ACHN (cell line): Measurements from ENCODE around the gene EAF1.
A peak's percentile ranks its signal among the peaks of the same experiment; 100 is the strongest.
"Not testable (repeated sequence)": the region's sequence is repeated elsewhere in the genome, so short reads cannot be mapped to it uniquely, and the experiment has no call there.

Source experiments
- DNase-seq: peaks from one replicate; pipeline ENCODE4 v3.0.0-alpha.2; 2015
- in situ Hi-C: cut with HindIII; loops from 2 replicates; pipeline ENCODE4 v1.10.0; 2017; ENCODE audit warnings: low sequenced_read_pairs, low pct_ligation_motif_present, low pct_unique_long_range_greater_than_20kb

The EAF1 gene

DNA sequence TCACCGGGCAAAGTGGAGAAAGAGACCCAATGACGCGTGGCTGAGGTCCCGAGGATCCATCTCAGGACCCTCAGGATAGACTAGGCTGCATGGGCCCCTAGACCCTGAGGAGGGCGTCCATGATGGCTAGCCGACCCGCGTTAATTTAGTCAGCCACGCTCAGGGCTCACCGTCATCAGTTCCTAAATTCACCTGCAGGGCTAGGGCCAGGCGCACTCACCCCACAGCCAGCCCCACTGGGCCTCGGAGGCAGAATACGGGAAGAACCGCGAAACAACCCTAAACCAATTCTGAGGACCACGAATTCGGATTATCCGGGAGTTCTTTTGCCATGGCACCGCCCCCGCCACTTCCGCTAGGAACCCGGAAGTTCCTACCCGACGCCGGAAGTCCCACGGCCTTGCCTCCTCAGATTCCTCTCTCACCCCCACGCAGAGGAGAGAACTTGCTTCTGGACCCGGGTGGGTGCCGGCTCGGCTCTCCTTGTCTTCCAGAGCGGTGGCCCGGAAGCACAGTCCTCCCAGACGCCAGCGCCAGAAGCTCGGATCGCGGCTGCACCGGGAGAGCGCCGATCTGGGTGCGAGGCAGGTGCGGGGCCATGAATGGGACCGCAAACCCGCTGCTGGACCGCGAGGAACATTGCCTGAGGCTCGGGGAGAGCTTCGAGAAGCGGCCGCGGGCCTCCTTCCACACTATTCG lies at the start of gene EAF1, which contains the start of gene METTL6:
TSS of gene EAF1 (plus strand) at position 417 of the 699 bp plus-strand sequence. CDS start at position 599, 182 bp downstream.
TSS of gene METTL6 (minus strand) at position 363 of the 699 bp plus-strand sequence. CDS start 1,033 bp downstream, outside the sequence.
- in situ Hi-C loops = no loop called here
- DNase-seq = peak; percentile 76

DNA sequence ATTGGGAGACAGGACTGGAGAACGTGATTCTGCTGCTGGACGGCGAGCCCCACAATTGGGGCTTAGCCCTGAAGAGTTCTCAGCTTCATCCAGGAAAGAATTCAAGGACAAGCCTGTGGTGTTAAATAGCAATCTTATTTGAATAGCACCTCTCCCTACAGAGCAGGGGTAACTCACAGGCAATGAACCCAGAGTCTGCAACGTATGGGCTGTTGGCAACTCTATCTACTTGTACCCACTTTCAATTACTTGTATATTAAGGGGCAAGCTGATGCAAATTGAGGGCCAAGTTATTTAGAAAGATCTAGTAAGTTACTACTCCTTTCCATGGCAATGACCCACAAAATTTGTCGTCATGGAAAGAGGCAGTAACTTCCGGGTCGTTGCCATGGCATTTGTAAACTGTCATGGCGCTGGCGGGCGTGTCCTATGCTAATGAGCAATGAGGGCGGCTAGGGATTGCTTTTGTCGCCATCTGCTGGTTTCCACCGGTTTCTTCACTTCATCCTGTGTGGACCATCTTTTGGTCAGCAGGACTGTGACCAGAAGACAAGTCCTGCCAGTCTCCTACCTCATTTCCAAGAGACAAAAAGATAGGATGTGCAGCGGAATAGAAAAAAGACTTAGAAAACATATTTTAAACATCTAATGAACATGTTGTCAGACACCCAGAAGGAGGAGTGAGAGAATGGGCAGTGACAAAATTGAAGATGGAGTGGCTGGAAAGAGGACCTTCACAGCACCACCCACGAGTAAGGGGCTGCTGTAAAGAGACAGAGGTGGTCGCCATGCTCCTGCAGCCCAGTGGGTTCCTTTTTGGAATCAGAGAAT lies 49.2 kb upstream of the EAF1 start:
- in situ Hi-C loops = no loop called here

DNA sequence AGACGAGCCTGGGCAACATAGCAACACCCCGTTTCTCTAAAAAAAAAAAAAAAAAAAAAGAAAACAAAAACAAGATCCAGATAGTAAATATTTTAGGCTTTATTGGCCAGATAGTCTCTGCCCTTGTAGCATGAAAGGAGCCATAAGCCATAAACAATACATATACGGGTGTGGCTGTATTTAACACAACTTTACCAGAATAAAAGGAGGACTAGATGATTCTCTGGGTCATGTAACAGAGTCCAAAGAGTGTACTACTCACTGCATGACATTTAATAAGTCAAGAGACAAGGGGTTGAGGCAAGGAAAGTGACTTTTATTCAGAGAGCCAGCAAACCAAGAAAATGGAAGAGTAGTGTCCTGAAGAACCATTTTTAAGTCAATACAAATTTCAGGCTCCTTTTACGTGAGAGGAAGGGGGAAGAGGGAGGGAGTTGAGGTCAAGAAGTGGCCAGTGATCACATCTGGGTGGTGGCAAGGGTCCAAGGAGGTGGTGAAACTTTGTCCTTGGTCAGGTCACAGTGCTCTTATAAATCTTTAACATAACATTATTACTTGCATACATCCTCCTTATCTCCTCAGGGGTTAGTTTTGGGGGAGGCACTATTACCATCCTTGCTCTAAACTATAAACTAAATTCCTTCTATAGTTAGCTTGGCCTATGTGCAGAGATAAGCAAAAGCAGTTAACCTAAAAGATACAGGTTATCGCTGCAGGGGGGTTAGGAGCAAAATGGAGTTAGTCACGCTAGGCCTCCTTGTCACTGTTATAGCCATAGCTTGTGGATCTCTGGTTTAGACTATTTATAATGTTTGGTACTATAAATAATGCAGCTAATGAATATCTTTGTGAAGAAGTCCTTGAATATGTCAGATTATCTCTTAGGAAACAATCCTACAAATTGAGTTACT lies 46.2 kb upstream of the EAF1 start:
- DNase-seq = no peak
- in situ Hi-C loops = no loop called here

More for the DNA sequence above, 49.2 kb upstream of the EAF1 start:
- peak; percentile 87 for DNase-seq

DNA sequence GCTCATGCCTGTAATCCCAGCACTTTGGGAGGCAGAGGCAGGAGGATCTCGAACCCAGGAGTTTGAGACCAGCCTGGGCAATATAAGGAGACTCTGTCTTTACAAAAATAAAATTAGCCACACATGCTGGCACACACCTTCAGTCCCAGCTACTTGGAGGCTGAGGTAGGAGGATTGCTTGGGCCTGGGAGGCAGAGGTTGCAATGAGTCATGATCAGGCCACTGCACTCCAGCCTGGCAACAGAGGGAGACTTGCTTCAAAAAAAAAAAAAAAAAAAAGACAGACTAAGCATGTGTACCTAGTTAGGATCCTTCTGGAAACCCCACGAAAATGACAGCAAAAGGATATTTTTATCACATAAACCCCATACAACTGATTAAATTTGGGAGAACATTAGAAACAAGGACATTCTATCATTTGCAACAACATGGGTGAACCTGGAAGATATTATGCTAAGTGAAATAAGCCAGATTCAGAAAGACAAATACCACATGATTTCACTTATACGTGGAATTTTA lies 44.9 kb upstream of the EAF1 start:
- in situ Hi-C loops = no loop called here
- no peak for DNase-seq

DNA sequence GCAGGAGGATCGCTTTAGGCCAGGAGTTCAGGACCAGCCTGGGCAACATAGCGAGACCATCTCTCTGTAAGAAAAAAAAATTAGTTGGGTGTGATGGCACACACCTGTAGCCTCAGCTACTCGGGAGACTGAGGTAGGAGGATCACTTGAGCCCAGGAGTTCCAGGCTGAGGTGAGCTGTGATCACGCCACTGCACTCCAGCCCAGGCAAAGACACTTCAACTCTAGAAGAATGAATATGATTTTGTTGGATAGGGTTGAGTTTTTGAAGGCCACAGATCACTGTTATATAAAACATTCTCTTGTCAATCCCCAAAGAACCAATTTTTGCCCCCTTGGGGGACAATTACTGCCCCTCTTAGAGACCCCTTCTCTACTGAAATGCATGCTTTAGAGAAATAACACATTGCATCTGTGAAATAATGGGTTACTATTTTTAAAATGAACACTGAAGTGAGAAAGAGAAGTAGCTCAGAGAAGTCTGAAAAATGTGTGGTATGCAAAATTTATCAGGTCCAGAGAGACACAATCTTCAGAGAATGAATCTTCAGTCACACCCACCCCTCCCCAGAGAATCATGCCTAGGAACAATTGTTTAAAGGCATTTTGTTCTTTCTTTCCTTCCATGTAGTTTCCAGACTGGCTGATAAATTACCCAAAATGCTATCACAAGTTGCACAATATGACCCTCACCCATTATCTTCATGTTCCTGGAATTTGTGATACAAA lies 42.7 kb upstream of the EAF1 start:
- in situ Hi-C loops = no loop called here
- no peak for DNase-seq

DNA sequence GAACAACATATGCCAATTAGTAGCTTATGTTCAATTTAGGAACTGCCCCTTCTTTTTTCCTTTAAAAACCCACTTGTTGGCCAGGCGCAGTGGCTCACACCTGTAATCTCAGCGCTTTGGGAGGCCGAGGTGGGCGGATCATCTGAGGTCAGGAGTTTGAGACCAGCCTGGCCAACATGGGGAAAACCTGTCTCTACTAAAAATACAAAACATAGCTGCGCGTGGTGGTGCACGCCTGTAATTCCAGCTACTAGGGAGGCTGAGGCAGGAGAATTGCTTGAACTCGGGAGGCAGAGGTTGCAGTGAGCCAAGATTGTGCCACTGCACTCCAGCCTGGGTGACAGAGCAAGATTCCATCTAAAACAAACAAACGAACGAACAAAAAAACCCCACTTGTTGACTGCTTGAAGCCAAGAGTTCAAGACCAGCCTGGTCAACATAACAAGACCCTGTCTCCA lies 42.1 kb upstream of the EAF1 start:
- DNase-seq, in situ Hi-C loops: not testable (repeated sequence)

DNA sequence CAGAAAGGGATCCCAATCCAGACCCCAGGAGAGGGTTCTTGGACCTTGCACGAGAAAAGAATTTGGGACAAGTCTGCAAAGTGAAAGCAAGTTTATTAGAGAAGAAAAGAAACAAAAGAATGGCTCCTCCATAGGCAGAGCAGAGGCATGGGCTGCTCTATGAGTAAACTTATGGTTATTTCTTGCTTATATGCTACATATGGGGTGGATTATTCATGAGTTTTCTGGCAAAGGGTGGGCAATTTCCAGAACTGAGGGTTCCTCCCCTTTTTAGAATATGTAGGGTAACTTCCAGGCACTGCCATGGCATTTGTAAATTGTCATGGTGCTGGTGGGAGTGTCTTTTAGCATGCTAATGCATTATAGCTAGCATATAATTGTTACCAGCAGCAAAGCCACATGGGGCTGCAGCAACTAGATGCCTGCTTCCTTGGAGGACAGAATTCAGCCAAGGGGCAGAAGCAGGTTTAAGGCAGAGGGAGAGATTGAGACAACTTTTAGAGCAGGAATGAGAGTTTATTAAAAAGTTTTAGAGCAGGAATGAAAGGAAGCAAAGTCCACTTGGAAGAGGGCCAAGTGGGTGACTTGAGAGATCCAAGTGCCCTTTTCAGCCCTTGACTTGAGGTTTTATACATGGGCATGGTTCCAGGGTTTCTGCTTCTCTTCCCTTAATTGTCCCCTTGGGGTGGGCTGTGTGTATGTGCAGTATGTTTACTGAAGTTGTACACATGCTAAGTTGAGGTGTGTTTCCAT lies 41.3 kb upstream of the EAF1 start:
- in situ Hi-C loops = no loop called here
- DNase-seq = peak; percentile 18

DNA sequence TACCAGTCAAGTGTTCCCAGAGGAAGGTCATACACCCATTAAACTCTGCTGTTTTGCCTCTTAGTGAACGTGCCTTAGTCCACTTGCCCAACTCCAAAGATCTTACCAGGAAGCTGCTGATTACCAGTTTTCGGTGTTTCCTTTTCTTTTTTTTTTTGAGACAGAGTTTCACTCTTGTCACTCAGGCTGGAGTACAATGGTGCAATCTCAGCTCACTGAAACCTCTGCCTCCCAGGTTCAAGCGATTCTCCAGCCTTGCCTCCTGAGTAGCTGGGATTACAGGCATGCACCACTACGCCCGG lies 40.8 kb upstream of the EAF1 start:
- DNase-seq, in situ Hi-C loops: not testable (repeated sequence)

DNA sequence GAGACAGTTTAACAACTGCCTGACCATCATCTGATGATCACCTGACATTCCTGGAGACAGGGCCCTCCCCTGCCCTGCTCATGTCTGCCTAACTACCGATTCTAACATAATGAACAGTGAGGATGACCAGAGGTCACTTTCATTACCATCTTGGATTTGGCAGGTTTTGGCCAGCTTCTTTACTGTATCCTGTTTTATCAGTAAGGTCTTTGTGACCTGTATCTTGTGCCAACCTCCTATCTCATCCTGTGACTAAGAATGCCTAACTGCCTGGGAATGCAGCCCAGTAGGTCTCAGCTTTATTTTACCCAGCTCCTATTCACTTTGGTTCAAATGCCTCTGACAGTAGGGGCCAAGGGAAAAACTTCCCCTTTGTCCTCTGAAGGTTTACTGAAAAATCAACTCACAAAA lies 40.2 kb upstream of the EAF1 start:
- in situ Hi-C loops = no loop called here
- peak; percentile 35 for DNase-seq

DNA sequence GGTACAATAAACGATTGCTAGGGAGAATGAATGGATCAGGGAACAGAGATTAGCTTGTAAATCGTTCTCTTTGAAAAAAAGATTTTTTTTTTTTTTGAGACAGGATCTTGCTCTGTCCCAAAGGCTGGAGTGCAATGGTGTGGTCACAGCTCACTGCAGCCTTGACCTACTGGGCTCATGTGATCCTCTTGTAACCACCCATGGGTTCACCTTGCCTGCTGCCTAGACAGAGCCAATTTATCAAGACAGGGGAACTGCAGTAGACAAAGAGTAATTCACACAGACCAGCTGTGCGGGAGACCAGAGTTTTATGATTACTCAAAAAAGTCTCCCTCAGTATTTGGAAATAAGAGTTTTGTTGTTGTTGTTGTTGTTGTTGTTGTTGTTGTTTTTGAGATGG lies 39.7 kb upstream of the EAF1 start:
- in situ Hi-C loops = no loop called here
- DNase-seq = peak; percentile 14

DNA sequence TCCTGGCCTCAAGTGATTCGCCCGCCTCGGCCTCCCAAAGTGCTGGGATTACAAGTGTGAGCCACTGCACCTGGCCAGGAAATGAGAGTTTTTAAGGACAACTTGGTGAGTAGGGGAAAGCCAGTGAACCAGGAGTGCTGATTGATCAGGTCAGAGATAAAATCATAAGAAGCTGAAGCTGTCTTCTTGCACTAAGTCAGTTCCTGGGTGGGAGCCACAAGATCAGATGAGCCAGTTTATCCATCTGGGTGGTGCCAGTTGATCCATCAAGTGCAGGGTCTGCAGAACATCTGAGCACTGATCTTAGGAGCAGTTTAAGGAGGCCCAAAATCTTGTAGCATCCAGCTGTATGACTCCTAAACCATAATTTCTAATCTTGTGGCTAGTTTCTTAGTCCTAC lies 39.1 kb upstream of the EAF1 start:
- DNase-seq, in situ Hi-C loops: not testable (repeated sequence)

DNA sequence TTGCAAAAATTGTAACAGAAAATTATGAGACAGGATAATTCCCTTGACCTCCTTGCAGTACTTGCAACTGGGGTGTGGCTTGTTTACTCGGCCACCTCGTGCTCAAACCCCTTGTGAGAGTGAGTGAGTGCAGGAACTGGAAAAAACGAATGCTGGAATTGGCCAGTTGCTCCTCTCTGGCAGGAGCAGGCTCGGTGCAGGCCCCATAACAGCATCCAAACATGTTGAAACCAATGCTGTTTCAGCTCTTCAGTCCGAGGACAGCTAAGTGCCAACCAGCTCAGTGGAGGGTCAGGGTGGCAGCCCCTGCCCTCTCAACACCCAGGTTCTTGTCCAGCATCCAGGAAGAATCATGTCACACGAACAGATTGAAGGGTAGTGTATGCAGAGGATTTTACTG lies 36.9 kb upstream of the EAF1 start:
- in situ Hi-C loops = no loop called here

DNA sequence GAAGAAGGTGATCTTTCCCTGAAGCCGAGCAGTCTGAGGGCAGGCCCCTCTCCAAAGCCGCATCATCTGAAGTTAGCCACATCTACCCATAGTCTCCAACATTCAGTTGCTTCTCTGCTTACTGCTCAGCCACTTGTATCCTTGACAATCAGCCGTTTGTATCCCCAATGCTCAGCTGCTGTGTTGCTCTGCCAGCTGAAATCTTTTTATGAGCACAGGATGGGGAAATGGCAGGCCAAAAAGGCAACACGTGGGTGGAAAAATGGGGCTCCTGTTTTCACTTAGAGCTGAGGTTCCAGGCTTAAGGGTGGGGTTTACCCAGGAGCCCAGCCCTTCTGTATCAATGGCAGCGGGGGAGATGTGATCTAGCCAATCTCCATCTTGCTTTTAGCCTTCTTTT lies 36.4 kb upstream of the EAF1 start:
- in situ Hi-C loops = no loop called here
- no peak for DNase-seq

More for the DNA sequence above, 36.9 kb upstream of the EAF1 start:
- no peak for DNase-seq

DNA sequence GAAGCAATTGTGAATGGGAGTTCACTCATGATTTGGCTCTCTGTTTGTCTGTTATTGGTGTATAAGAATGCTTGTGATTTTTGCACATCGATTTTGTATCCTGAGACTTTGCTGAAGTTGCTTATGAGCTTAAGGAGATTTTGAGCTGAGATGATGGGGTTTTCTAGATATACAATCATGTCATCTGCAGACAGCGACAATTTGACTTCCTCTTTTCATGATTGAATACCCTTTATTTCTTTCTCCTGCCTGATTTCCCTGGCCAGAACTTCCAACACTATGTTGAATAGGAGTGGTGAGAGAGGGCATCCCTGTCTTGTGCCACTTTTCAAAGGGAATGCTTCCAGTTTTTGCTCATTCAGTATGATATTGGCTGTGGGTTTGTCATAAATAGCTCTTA lies 34.1 kb upstream of the EAF1 start:
- DNase-seq, in situ Hi-C loops: not testable (repeated sequence)

DNA sequence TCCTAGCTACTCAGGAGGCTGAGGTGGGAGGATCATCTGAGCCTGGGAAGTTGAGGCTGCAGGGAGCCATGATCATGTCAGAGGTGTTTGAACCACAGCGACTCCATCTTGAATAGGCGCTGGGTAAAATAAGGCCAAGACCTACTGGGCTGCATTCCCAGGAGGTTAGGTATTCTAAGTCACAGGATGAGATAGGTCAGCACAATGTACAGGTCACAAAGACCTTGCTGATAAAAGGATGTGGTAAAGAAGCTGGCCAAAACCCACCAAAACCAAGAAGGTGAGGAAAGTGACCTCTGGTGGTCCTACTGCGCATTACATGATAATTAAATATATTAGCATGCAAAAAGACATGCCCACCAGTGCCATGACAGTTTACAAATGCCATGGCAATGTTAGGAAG lies 28.7 kb upstream of the EAF1 start:
- in situ Hi-C loops, DNase-seq: not testable (repeated sequence)

DNA sequence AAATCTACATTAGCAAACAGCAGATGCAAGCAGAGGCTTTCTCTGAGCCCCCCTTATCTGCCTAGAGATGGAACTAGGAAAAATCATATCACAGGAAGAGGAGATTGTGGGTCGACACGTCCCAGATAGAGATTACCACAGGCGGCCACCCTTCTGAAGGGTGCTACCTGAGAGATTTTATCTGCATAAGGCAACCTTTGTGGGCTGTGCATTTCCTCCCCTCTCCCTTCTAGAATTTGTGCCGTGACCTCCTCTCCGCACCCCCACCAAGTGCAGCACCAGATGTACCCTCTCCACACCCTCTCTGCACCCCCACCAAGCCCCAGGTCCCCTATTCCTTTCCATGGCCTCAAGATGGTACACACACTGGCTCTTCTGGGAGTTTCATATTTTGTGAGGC lies 27.4 kb upstream of the EAF1 start:
- DNase-seq = no peak
- in situ Hi-C loops = no loop called here

DNA sequence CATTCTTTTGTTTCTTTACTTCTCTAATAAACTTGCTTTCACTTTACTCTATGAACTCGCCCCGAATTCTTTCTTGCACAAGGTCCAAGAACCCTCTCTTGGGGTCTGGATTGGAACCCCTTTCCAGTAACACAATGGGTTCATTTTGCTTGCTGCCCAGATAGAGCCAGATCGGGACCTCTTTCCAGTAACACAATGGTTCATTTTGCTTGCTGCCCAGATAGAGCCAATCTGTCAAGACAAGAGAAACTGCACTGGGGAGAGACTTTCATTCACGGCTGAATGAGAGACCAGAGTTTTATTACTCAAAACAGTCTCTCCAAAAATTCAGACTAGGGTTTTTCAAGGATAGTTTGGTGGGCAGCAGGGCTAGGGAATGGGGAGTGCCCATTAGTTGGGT lies 25.5 kb upstream of the EAF1 start:
- in situ Hi-C loops = no loop called here
- no peak for DNase-seq
